GM10266 (cell line): ENCODE results near the gene ALDH6A1.
"Not testable (repeated sequence)": the region's sequence is repeated elsewhere in the genome, so short reads cannot be mapped to it uniquely, and the experiment has no call there.

Source experiments
- DNase-seq: peaks from one replicate; pipeline ENCODE4 v3.0.0; 2012; ENCODE audit errors: extremely low spot score
- CTCF ChIP-seq: IDR thresholded peaks from 2 replicates; pipeline ENCODE4 v1.5.1; 2012; ENCODE audit warnings: mild to moderate bottlenecking, low read depth; ENCODE audit not compliant: control insufficient read depth, insufficient read depth; ENCODE audit errors: missing control alignments

ALDH6A1 gene

GRCh38 chr14:74084277-74085046, at the start of gene ALDH6A1, which contains the start of gene LIN52:
Gene ALDH6A1 (minus strand): TSS chr14:74084453. CDS start chr14:74084394, 59 bp downstream.
Gene LIN52 (plus strand): TSS chr14:74084956. CDS start chr14:74084975, 19 bp downstream.
- peak; percentile 26 for TF ChIP-seq CTCF
- peak; percentile 95 for DNase-seq

- no peak for TF ChIP-seq CTCF
- no peak for DNase-seq
These were observed 43.4 kb upstream of the ALDH6A1 start for GRCh38 chr14:74127634-74128033.

GRCh38 chr14:74126315-74127013, 42.2 kb upstream of the ALDH6A1 start:
- no peak for TF ChIP-seq CTCF
- no peak for DNase-seq

GRCh38 chr14:74125487-74125886, 41.2 kb upstream of the ALDH6A1 start:
- DNase-seq = not testable (repeated sequence)

GRCh38 chr14:74111395-74112216, 27.4 kb upstream of the ALDH6A1 start:
- DNase-seq = peak; percentile 53

GRCh38 chr14:74109369-74109768, 25.1 kb upstream of the ALDH6A1 start:
- DNase-seq = no peak
- no peak for TF ChIP-seq CTCF

More at GRCh38 chr14:74111395-74112216, 27.4 kb upstream of the ALDH6A1 start:
- peak; percentile 58 for TF ChIP-seq CTCF

- TF ChIP-seq CTCF = no peak
- DNase-seq = no peak
These were observed 21.1 kb upstream of the ALDH6A1 start for GRCh38 chr14:74105381-74105780.
